Heart left ventricle (tissue), 13 donors: ENCODE results near the gene ZBTB24.

Source experiments
- POLR2A ChIP-seq, 2 donors: fragments of 450-650 bp; IDR thresholded peaks; one replicate each; pipeline ENCODE4 v1.6.1; 2017; ENCODE audit warnings: antibody characterized with exemption in 2 of 2, mild to moderate bottlenecking in 2 of 2, moderate library complexity in 2 of 2
- TF ChIP-seq, protein P1 (sequence below), 12 donors: fragments of 200-600 bp; sonication (generic) in 4 of 12; IDR thresholded peaks; one replicate each; pipeline versions ENCODE4 v1.5.0 to v1.8.0; 2018 to 2022; ENCODE audit warnings: antibody characterized with exemption in 12 of 12, mild to moderate bottlenecking in 5 of 12
- donor health status: ischemic (EF 13 %, LVEDD 7.1; RV severe dilation, severe dysfunction).
- donor health status: DM: no; HTN: yes; CAD: no.
- donor health status: DM: no; HTN: no; CAD: no.
- donor health status: ischemic (EF 25% LVEDD 6.9; RV normal size, moderate dysfunction).
- donor health status: ischemic (EF 25% LVEDD 5.7; RV mildly dilated, moderate dysfunction).
- donor health status: ischemic (EF 35%, LVEDD 5.7; RV mildly dilated, moderate dysfunction).
- donor health status: nonischemic (EF 11% LVEDD 7.7; RV severe dilation, severe dysfunction).
- donor health status: DM: yes; HTN: yes; CAD: no.
- donor health status: PGD.
- donor health status: ischemic (EF 29% LVEDD 5.4; RV normal size, mild dysfunction).
- donor health status: nonischemic (EF 23%, LVEDD 6.1; RV moderate dilation, normal function).

DNA sequence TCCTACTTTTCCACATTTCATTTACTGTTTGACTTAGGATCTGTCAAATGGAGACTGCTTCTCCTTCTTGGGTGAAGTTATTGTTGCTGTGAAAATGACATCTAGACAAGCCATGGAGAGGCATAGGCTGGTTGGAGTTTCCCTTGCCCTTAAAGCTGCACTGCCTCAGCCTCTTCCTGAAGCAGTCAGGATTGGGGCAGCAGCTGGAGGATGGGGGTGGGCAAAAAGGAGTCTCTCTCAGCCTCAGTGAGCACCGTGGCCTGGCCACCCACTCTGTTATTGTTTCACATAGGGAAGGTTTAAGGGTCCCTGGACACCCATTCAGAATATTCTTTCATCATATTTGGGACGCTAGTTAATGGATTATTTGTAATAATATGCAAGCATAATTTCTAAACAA, 7.7 kb upstream of the ZBTB24 start:
- TF ChIP-seq, protein P1, sequence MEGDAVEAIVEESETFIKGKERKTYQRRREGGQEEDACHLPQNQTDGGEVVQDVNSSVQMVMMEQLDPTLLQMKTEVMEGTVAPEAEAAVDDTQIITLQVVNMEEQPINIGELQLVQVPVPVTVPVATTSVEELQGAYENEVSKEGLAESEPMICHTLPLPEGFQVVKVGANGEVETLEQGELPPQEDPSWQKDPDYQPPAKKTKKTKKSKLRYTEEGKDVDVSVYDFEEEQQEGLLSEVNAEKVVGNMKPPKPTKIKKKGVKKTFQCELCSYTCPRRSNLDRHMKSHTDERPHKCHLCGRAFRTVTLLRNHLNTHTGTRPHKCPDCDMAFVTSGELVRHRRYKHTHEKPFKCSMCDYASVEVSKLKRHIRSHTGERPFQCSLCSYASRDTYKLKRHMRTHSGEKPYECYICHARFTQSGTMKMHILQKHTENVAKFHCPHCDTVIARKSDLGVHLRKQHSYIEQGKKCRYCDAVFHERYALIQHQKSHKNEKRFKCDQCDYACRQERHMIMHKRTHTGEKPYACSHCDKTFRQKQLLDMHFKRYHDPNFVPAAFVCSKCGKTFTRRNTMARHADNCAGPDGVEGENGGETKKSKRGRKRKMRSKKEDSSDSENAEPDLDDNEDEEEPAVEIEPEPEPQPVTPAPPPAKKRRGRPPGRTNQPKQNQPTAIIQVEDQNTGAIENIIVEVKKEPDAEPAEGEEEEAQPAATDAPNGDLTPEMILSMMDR (IDR thresholded peaks at IDR 0.05): no peak
- no peak for TF ChIP-seq POLR2A (IDR thresholded peaks at IDR 0.05)
